Lower leg skin (tissue), 4 donors: ENCODE measurements around the gene GJA5. TPM values are rescaled to one million over a fixed set of nuclear protein-coding genes. Genes with fewer than 3 reads are reported as not detected.

Experiments used
- DNase-seq, 2 donors: peaks; one replicate each; pipeline ENCODE4 v3.0.0-alpha.2; 2019; ENCODE audit warnings: low spot score in 2 of 2
- H3K4me3 ChIP-seq: fragments of 200-600 bp; sonication (generic); 2 replicates; pipeline ENCODE4 v1.5.1; 2017; ENCODE audit warnings: mild to moderate bottlenecking, low read depth; ENCODE audit not compliant: poor library complexity, severe bottlenecking
- CTCF ChIP-seq, 3 donors: fragments of 450-650 bp; IDR thresholded peaks; one replicate each; pipeline ENCODE4 v1.5.1; 2016; ENCODE audit warnings: antibody characterized with exemption in 3 of 3, mild to moderate bottlenecking in 3 of 3, moderate library complexity in 2 of 3
- POLR2A ChIP-seq, 2 donors: fragments of 450-650 bp; IDR thresholded peaks; one replicate each; pipeline ENCODE4 v1.6.1; 2016 to 2017; ENCODE audit warnings: antibody characterized with exemption in 2 of 2, mild to moderate bottlenecking in 1 of 2, moderate library complexity in 1 of 2
- WGBS, 2 donors: methylation state at CpG; one replicate each; pipeline ENCODE4 v1.1.5; 2018; 5-methylcytosine and 5-hydroxymethylcytosine counted together
- intact Hi-C: fragments of 100-400 bp; cut with DNase I; formaldehyde crosslinking; loops from one replicate; pipeline ENCODE4 v1.15.0; 2023; ENCODE audit warnings: low total_unique reads
- total RNA-seq, 4 donors: library from RNA; depleted of rRNA; stranded (reverse); fragments of >200 nt; gene quantifications; one replicate each; pipeline ENCODE4 v1.1.0, GENCODE V29; 2016

The GJA5 gene
- 1 to 10 TPM; 2.0 to 6.6 (median 3.5) TPM for total RNA-seq

GRCh38 chr1:147760481-147761260, at the start of gene GJA5:
Gene GJA5, minus strand, starts transcription at chr1:147760602. Its CDS starts 1,364 bp downstream, at chr1:147759238.
- WGBS, 2 donors = 79 to 80% methylated on average over 7 of the region's 7 CpGs
- intact Hi-C loops = no loop called here
- H3K4me3 ChIP-seq = no peak within 1 kb of the TSS
- TF ChIP-seq CTCF (IDR thresholded peaks at IDR 0.05) (no peak), POLR2A (IDR thresholded peaks at IDR 0.05) (no peak)
- DNase-seq = no peak

GRCh38 chr1:147809236-147809635, 48.8 kb upstream of the GJA5 start:
- TF ChIP-seq CTCF (IDR thresholded peaks at IDR 0.05) = no peak
- TF ChIP-seq POLR2A (IDR thresholded peaks at IDR 0.05) = no peak
- DNase-seq = no peak
- intact Hi-C loops = no loop called here
- WGBS, 2 donors = 65 to 85% methylated on average over 1 of the region's 1 CpG
- H3K4me3 ChIP-seq = no peak overlapping the region

- no peak for TF ChIP-seq CTCF (IDR thresholded peaks at IDR 0.05)
- TF ChIP-seq POLR2A (IDR thresholded peaks at IDR 0.05) = no peak
- intact Hi-C loops = no loop called here
- 29 to 30% methylated on average over 4 of the region's 4 CpGs for WGBS, 2 donors
- H3K4me3 ChIP-seq = no peak overlapping the region
- no peak for DNase-seq
Measured at GRCh38 chr1:147808025-147808424, 47.6 kb upstream of the GJA5 start.

- DNase-seq = no peak
- H3K4me3 ChIP-seq = no peak overlapping the region
- intact Hi-C loops = no loop called here
- 64 to 72% methylated on average over 4 of the region's 4 CpGs for WGBS, 2 donors
- TF ChIP-seq POLR2A (IDR thresholded peaks at IDR 0.05) = no peak
- no peak for TF ChIP-seq CTCF (IDR thresholded peaks at IDR 0.05)
Measured at GRCh38 chr1:147807405-147807804, 47.0 kb upstream of the GJA5 start.

- TF ChIP-seq POLR2A (IDR thresholded peaks at IDR 0.05) = no peak
- no peak for TF ChIP-seq CTCF (IDR thresholded peaks at IDR 0.05)
- intact Hi-C loops = no loop called here
- 78 to 89% methylated on average over 6 of the region's 6 CpGs for WGBS, 2 donors
- DNase-seq = no peak
- no peak overlapping the region for H3K4me3 ChIP-seq
Measured at GRCh38 chr1:147804942-147805723, 44.7 kb upstream of the GJA5 start.
